RPMI8226 (cell line): ENCODE results near the gene CRYBB3.
"Not testable (repeated sequence)": the region's sequence is repeated elsewhere in the genome, so short reads cannot be mapped to it uniquely, and the experiment has no call there.

Experiments used
- DNase-seq: peaks from one replicate; pipeline ENCODE4 v3.0.0-alpha.2; 2015

CRYBB3 gene

GRCh38 chr22:25176175-25176574 lies 23.5 kb upstream of the CRYBB3 start:
- DNase-seq, result no peak

GRCh38 chr22:25176799-25177198 lies 22.9 kb upstream of the CRYBB3 start:
- DNase-seq, result no peak

- DNase-seq, result no peak
Observed at GRCh38 chr22:25177226-25177625, 22.4 kb upstream of the CRYBB3 start.

GRCh38 chr22:25177895-25178294 lies 21.8 kb upstream of the CRYBB3 start:
- no peak for DNase-seq

- DNase-seq, result not testable (repeated sequence)
Observed at GRCh38 chr22:25178348-25178747, 21.3 kb upstream of the CRYBB3 start.

- not testable (repeated sequence) for DNase-seq
Observed at GRCh38 chr22:25178869-25179631, 20.6 kb upstream of the CRYBB3 start.

GRCh38 chr22:25182131-25183110 lies 17.2 kb upstream of the CRYBB3 start:
- no peak for DNase-seq

- no peak for DNase-seq
Observed at GRCh38 chr22:25183949-25184619, 15.6 kb upstream of the CRYBB3 start.

GRCh38 chr22:25186140-25186539 lies 13.5 kb upstream of the CRYBB3 start:
- no peak for DNase-seq

- DNase-seq, result no peak
Observed at GRCh38 chr22:25187469-25187868, 12.2 kb upstream of the CRYBB3 start.

- DNase-seq, result no peak
Observed at GRCh38 chr22:25192406-25192805, 7.3 kb upstream of the CRYBB3 start.

GRCh38 chr22:25193130-25193529 lies 6.5 kb upstream of the CRYBB3 start:
- no peak for DNase-seq

- DNase-seq, result peak; percentile 28
Observed at GRCh38 chr22:25193548-25193947, 6.1 kb upstream of the CRYBB3 start.

GRCh38 chr22:25196326-25196725 lies 3.3 kb upstream of the CRYBB3 start:
- DNase-seq, result no peak

GRCh38 chr22:25197340-25197739 lies 2.3 kb upstream of the CRYBB3 start:
- DNase-seq, result no peak

GRCh38 chr22:25200967-25201366 lies 1.3 kb downstream of the CRYBB3 start:
- no peak for DNase-seq

GRCh38 chr22:25201557-25202273 lies 2.1 kb downstream of the CRYBB3 start:
- DNase-seq, result no peak

GRCh38 chr22:25202290-25202921 lies 2.7 kb downstream of the CRYBB3 start:
- peak; percentile 67 for DNase-seq

- DNase-seq, result no peak
Observed at GRCh38 chr22:25203082-25203481, 3.4 kb downstream of the CRYBB3 start.

- DNase-seq, result not testable (repeated sequence)
Observed at GRCh38 chr22:25204547-25204946, 4.9 kb downstream of the CRYBB3 start.

- no peak for DNase-seq
Observed at GRCh38 chr22:25205847-25206246, 6.2 kb downstream of the CRYBB3 start.

GRCh38 chr22:25206998-25207397 lies 7.3 kb downstream of the CRYBB3 start:
- no peak for DNase-seq
